GM12878 (cell line): ENCODE measurements around the gene SLC49A4. TPM values are rescaled to one million over a fixed set of nuclear protein-coding genes. Genes with fewer than 3 reads are reported as not detected.

Experiments used
- ATAC-seq: fragments of 200-7000 bp; cut with Tn5 transposase; 3 replicates; pipeline ENCODE4 v1.9.1; 2020; ENCODE audit warnings: mild to moderate bottlenecking, moderate library complexity
- BruUV-seq: library from RNA; stranded (reverse); fragments of 400-500 nt; replicated peaks from 2 replicates; lab custom pipeline; 2021; lab: Mats Ljungman, UMichigan
- CTCF ChIA-PET: fragments of 300-600 bp; sonication (Branson Sonifier 250); formaldehyde crosslinking; extraction: SDS; loops from one replicate; lab custom pipeline; 2021; ENCODE audit warnings: inconsistent platforms; lab: Yijun Ruan, JAX
- POLR2A ChIA-PET: fragments of 350-600 bp; formaldehyde crosslinking; extraction: SDS; loops from one replicate; lab custom pipeline; 2021; ENCODE audit warnings: inconsistent platforms; lab: Charles Lee
- RAD21 ChIA-PET: fragments of 300-600 bp; sonication (Branson Sonifier 250); formaldehyde crosslinking; loops from one replicate; lab custom pipeline; 2023; ENCODE audit warnings: antibody characterized with exemption; ENCODE audit not compliant: unreplicated experiment; lab: Charles Lee
- SMC1A ChIA-PET: fragments of 300-600 bp; sonication (Branson Sonifier 250); formaldehyde crosslinking; loops from one replicate; lab custom pipeline; 2023; ENCODE audit not compliant: unreplicated experiment, uncharacterized antibody; lab: Charles Lee
- DNase-seq: peaks from one replicate; pipeline ENCODE4 v3.0.0-alpha.2; 2011; ENCODE audit warnings: low read depth, low spot score
- FAIRE-seq: peaks from 3 replicates; lab custom pipeline; 2011; peaks lifted over from hg19 to GRCh38; lab: Jason Lieb, UNC
- H2AFZ ChIP-seq: 2 replicates; pipeline ENCODE4 v1.6.0; 2011; ENCODE audit warnings: low read depth, low read length, control low read depth; ENCODE audit not compliant: control insufficient read depth
- H3K27ac ChIP-seq: 2 replicates; pipeline ENCODE4 v1.5.1; 2011; ENCODE audit warnings: control low read depth; ENCODE audit not compliant: control insufficient read depth, insufficient read depth
- H3K27me3 ChIP-seq, 2 experiments: replicated peaks in 1 of 2; 2 replicates each; pipeline versions ENCODE4 v1.6.0 to v1.6.1; 2011; ENCODE audit warnings: low read length in 1 of 2; ENCODE audit not compliant: control insufficient read depth in 2 of 2, insufficient read depth in 2 of 2
- H3K36me3 ChIP-seq, 2 experiments: 2 replicates each; pipeline ENCODE4 v1.5.1; 2011; ENCODE audit warnings: low read length in 1 of 2; ENCODE audit not compliant: control insufficient read depth in 2 of 2, insufficient read depth in 2 of 2
- H3K4me1 ChIP-seq: 2 replicates; pipeline ENCODE4 v1.6.1; 2011; ENCODE audit warnings: mild to moderate bottlenecking, low read length, moderate library complexity, mixed read lengths; ENCODE audit not compliant: control insufficient read depth, insufficient read depth
- H3K4me2 ChIP-seq: 2 replicates; pipeline ENCODE4 v1.6.0; 2011; ENCODE audit warnings: control low read depth; ENCODE audit not compliant: control insufficient read depth, insufficient read depth
- H3K4me3 ChIP-seq: fragments of 200-600 bp; sonication (generic); 2 replicates; pipeline ENCODE4 v1.5.1; 2016
- H3K79me2 ChIP-seq: 2 replicates; pipeline ENCODE4 v1.6.0; 2011; ENCODE audit warnings: low read length; ENCODE audit not compliant: control insufficient read depth, insufficient read depth
- H3K9ac ChIP-seq: 2 replicates; pipeline ENCODE4 v1.8.0; 2011; ENCODE audit warnings: low read length, control low read depth, mixed read lengths; ENCODE audit not compliant: control insufficient read depth, insufficient read depth
- H3K9me3 ChIP-seq: replicated peaks from 3 replicates; pipeline ENCODE4 v1.5.1; 2011; ENCODE audit warnings: mild to moderate bottlenecking, low read length; ENCODE audit not compliant: control insufficient read depth, insufficient read depth
- H4K20me1 ChIP-seq: 2 replicates; pipeline ENCODE4 v1.6.0; 2011; ENCODE audit not compliant: control insufficient read depth, insufficient read depth
- ATF7 ChIP-seq: fragments of 450-650 bp; IDR thresholded peaks from 2 replicates; pipeline ENCODE4 v1.6.1; 2016; ENCODE audit warnings: low read depth, mild to moderate bottlenecking
- CREB1 ChIP-seq: IDR thresholded peaks from 2 replicates; pipeline ENCODE4 v1.6.1; 2012; ENCODE audit warnings: low read depth, mild to moderate bottlenecking, inconsistent platforms
- E2F4 ChIP-seq: IDR thresholded peaks from 2 replicates; pipeline ENCODE4 v1.6.1; 2012; ENCODE audit warnings: low read depth, low read length, improper control_type of control experiment
- E4F1 ChIP-seq: fragments of 450-650 bp; IDR thresholded peaks from 2 replicates; pipeline ENCODE4 v1.6.1; 2018; ENCODE audit warnings: borderline replicate concordance, mild to moderate bottlenecking; ENCODE audit not compliant: partially characterized antibody
- EGR1 ChIP-seq, 2 experiments: IDR thresholded peaks; 1 replicate in 1 of 2; 2 replicates in 1 of 2; pipeline ENCODE4 v1.6.1; 2011 to 2012; ENCODE audit warnings: low read depth in 2 of 2, low read length in 2 of 2, borderline replicate concordance in 1 of 2, mild to moderate bottlenecking in 1 of 2, moderate library complexity in 1 of 2
- HDAC6 ChIP-seq: fragments of 200-600 bp; sonication (generic); IDR thresholded peaks from one replicate; pipeline ENCODE4 v1.8.0; 2017; ENCODE audit warnings: antibody characterized with exemption; ENCODE audit not compliant: unreplicated experiment
- MTA2 ChIP-seq: fragments of 450-650 bp; IDR thresholded peaks from 2 replicates; pipeline ENCODE4 v1.6.1; 2016; ENCODE audit warnings: low read depth, mild to moderate bottlenecking, moderate library complexity
- POU2F2 ChIP-seq: IDR thresholded peaks from 3 replicates; pipeline ENCODE4 v1.6.1; 2011; ENCODE audit warnings: low read depth, mild to moderate bottlenecking, low read length, borderline replicate concordance
- SREBF1 ChIP-seq: IDR thresholded peaks from 2 replicates; pipeline ENCODE4 v1.6.1; 2012; ENCODE audit warnings: mild to moderate bottlenecking, low read length
- TCF7 ChIP-seq: IDR thresholded peaks from 2 replicates; pipeline ENCODE4 v1.6.1; 2014; ENCODE audit warnings: antibody characterized with exemption, borderline replicate concordance
- ZBTB4 ChIP-seq: fragments of 450-650 bp; formaldehyde crosslinking; IDR thresholded peaks from 2 replicates; pipeline ENCODE4 v1.4.0; 2022; ENCODE audit warnings: mild to moderate bottlenecking, moderate library complexity
- ZBTB40 ChIP-seq: fragments of 450-650 bp; IDR thresholded peaks from 2 replicates; pipeline ENCODE4 v1.6.1; 2016; ENCODE audit warnings: mild to moderate bottlenecking, moderate library complexity, borderline replicate concordance
- WGBS: methylation state at CpG from one replicate; pipeline ENCODE4 v1.1.6; 2016; ENCODE audit warnings: low lambda C conversion rate; ENCODE audit not compliant: insufficient replicate concordance, insufficient coverage; ENCODE audit errors: missing lambda C conversion rate; 5-methylcytosine and 5-hydroxymethylcytosine counted together
- in situ Hi-C: fragments of 300-500 bp; cut with MboI; formaldehyde crosslinking; loops from 9 replicates; pipeline ENCODE4 v1.14.3; 2018; ENCODE audit warnings: mixed read lengths
- intact Hi-C: fragments of 100-400 bp; cut with micrococcal nuclease; formaldehyde crosslinking; loops from one replicate; pipeline ENCODE4 v1.14.2; 2022; ENCODE audit not compliant: unreplicated experiment
- polyA plus RNA-seq, 11 experiments: library from polyadenylated mRNA; depleted of rRNA in 4 of 11; unstranded in 6 of 11; stranded (reverse) in 5 of 11; fragments of >200 nt; fragmentation: Nextera tagmentation in 4 of 11; fragmentation: Illumina TruSeq in 1 of 11; extraction: Ambion mirVana in 4 of 11; extraction: Trizol in 1 of 11; gene quantifications; 1 replicate in 1 of 11; 2 replicates in 10 of 11; pipeline versions ENCODE4 v1.2.1 to v1.2.3, GENCODE V29; 2011 to 2016; ENCODE audit warnings: inconsistent platforms in 2 of 11, missing spikeins in 2 of 11, low read depth in 1 of 11
- total RNA-seq, 4 experiments: library from RNA; depleted of rRNA in 3 of 4; stranded (reverse); fragments of >200 nt in 3 of 4; fragmentation: Illumina TruSeq in 1 of 4; extraction: Trizol in 1 of 4; gene quantifications; 2 replicates each; pipeline versions ENCODE4 v1.2.1 to v1.2.3, GENCODE V29; 2013 to 2021

SLC49A4 gene
- total and polyA plus RNA-seq, 10 of the 15 experiments (the other 5 are each of a cell fraction or from before 2014, with no cell fraction given) = 0.48 to 2.2 (median 1.4) TPM

- Histone ChIP-seq H3K27me3 (no peaks in the 10 kb centered on the region), H4K20me1 (no peaks in the 10 kb centered on the region), H3K4me2 (no peak overlapping the region), H3K9me3 (no peaks in the 10 kb centered on the region), H3K79me2 (no peaks in the 10 kb centered on the region), H3K27ac (no peak overlapping the region), H3K4me1 (no peaks in the 10 kb centered on the region), H3K36me3 (no peaks in the 10 kb centered on the region; a peak in 1 of 4 replicates), H3K9ac (no peak overlapping the region), H3K4me3 (no peak overlapping the region), H2AFZ (no peak overlapping the region)
- ChIA-PET CTCF (interaction anchor here (0.6 to 2.9 kb wide), 35 partner anchors 10 to 552 kb away, joined by 3 to 21 read pairs (median 4); partner anchors contain the start of genes HSPBAP1 and SEMA5B), RAD21 (interaction anchor here (1.0 to 1.4 kb wide), 8 partner anchors 17 to 276 kb away, joined by 3 to 10 read pairs (median 4); partner anchors contain the start of gene SEMA5B), POLR2A (interaction anchor here (0.6 kb wide), 2 partner anchors 18 to 69 kb away, joined by 3 read pairs; no protein-coding TSS in a partner anchor), SMC1A (interaction anchor here (0.7 to 1.7 kb wide), 14 partner anchors 10 to 274 kb away, joined by 3 to 10 read pairs (median 5); partner anchors contain the start of gene HSPBAP1)
- DNase-seq (no peak), ATAC-seq (no peak), FAIRE-seq (no peak)
- BruUV-seq = no TSS peak
- in situ Hi-C loops (loop anchor here (5.0 kb wide), 1 partner anchor 277 kb away; no protein-coding TSS in a partner anchor), intact Hi-C loops (loop anchor here (2.0 to 10.0 kb wide), 2 partner anchors 189 to 273 kb away; no protein-coding TSS in a partner anchor)
- WGBS = 100% methylated on average over 2 of the region's 2 CpGs
- TF ChIP-seq MTA2 (no peak), HDAC6 (no peak), TCF7 (no peak), ATF7 (no peak), CREB1 (no peak), ZBTB40 (no peak), SREBF1 (no peak), EGR1 (IDR thresholded peaks at IDR 0.05; ENCODE audit: borderline replicate concordance in 1 of 2, low read depth in 2 of 2, low read length in 2 of 2) (no peak), POU2F2 (no peak), ZBTB4 (no peak), E4F1 (no peak), E2F4 (no peak)
Observed at GRCh38 chr3:122755491-122755890, 39.4 kb upstream of the SLC49A4 start.
